ENCODE data around the gene PDE4D.

- TF ChIP-seq POLR2AphosphoS5 (IDR thresholded peaks at IDR 0.05; ENCODE audit: low read depth, low read length) (no peak), REST (IDR thresholded peaks at IDR 0.05; ENCODE audit: insufficient read depth in 1 of 2, low read depth in 2 of 2, low read length in 2 of 2) (no peak), TAF1 (IDR thresholded peaks at IDR 0.05; ENCODE audit: borderline replicate concordance, insufficient read depth, low read length) (no peak), SIN3A (IDR thresholded peaks at IDR 0.05; ENCODE audit: borderline replicate concordance, insufficient read depth, low read length) (no peak), FOXP2 (optimal IDR thresholded peaks at IDR 0.05; ENCODE audit: borderline replicate concordance, extremely low read depth, extremely low read length, insufficient read depth) (no peak)
These were observed 755.0 kb downstream of the PDE4D start for GRCh38 chr5:59138509-59138908.
